ENCODE measurements around the gene CDK2AP2. TPM values are rescaled to one million over a fixed set of nuclear protein-coding genes. Genes with fewer than 3 reads are reported as not detected.

Gene CDK2AP2
- total RNA-seq, 1 donor from 2014 or later: 21.9 TPM

GRCh38 chr11:67521924-67522323 lies 14.0 kb upstream of the CDK2AP2 start:
- H3K9me3 Mint-ChIP-seq (ENCODE audit: unreplicated experiment): peaks cover 4% of the 10 kb centered on the region
- no peak overlapping the region for H3K4me3 Mint-ChIP-seq (ENCODE audit: unreplicated experiment)
- H3K36me3 Mint-ChIP-seq (ENCODE audit: unreplicated experiment): no peaks in the 10 kb centered on the region
- H3K27ac Mint-ChIP-seq (ENCODE audit: unreplicated experiment): no peak overlapping the region
- H3K4me1 Mint-ChIP-seq (ENCODE audit: low read depth, unreplicated experiment): peaks cover 3% of the 10 kb centered on the region
- H3K27me3 Mint-ChIP-seq (ENCODE audit: unreplicated experiment): peaks cover 9% of the 10 kb centered on the region
- no peak for DNase-seq
- TF ChIP-seq CTCF (IDR thresholded peaks at IDR 0.05; ENCODE audit: partially characterized antibody, unreplicated experiment): no peak

GRCh38 chr11:67520856-67521824 lies 13.2 kb upstream of the CDK2AP2 start:
- TF ChIP-seq CTCF (IDR thresholded peaks at IDR 0.05; ENCODE audit: partially characterized antibody, unreplicated experiment): no peak
- Mint-ChIP-seq H3K4me3 (ENCODE audit: unreplicated experiment) (no peak overlapping the region), H3K4me1 (ENCODE audit: low read depth, unreplicated experiment) (peaks cover 3% of the 10 kb centered on the region), H3K27ac (ENCODE audit: unreplicated experiment) (no peak overlapping the region), H3K9me3 (ENCODE audit: unreplicated experiment) (peaks cover 4% of the 10 kb centered on the region), H3K36me3 (ENCODE audit: unreplicated experiment) (no peaks in the 10 kb centered on the region), H3K27me3 (ENCODE audit: unreplicated experiment) (peaks cover 8% of the 10 kb centered on the region)
- DNase-seq: no peak

GRCh38 chr11:67519726-67520125 lies 11.8 kb upstream of the CDK2AP2 start:
- peaks cover 6% of the 10 kb centered on the region for H3K27me3 Mint-ChIP-seq (ENCODE audit: unreplicated experiment)
- no peak overlapping the region for H3K27ac Mint-ChIP-seq (ENCODE audit: unreplicated experiment)
- no peaks in the 10 kb centered on the region for H3K36me3 Mint-ChIP-seq (ENCODE audit: unreplicated experiment)
- H3K4me1 Mint-ChIP-seq (ENCODE audit: low read depth, unreplicated experiment): peaks cover 2% of the 10 kb centered on the region
- H3K9me3 Mint-ChIP-seq (ENCODE audit: unreplicated experiment): peaks cover 3% of the 10 kb centered on the region
- TF ChIP-seq CTCF (IDR thresholded peaks at IDR 0.05; ENCODE audit: partially characterized antibody, unreplicated experiment): no peak
- H3K4me3 Mint-ChIP-seq (ENCODE audit: unreplicated experiment): no peak overlapping the region
- DNase-seq: no peak

- no peaks in the 10 kb centered on the region for H3K36me3 Mint-ChIP-seq (ENCODE audit: unreplicated experiment)
- no peaks in the 10 kb centered on the region for H3K4me1 Mint-ChIP-seq (ENCODE audit: low read depth, unreplicated experiment)
- no peak overlapping the region for H3K27ac Mint-ChIP-seq (ENCODE audit: unreplicated experiment)
- TF ChIP-seq CTCF (IDR thresholded peaks at IDR 0.05; ENCODE audit: partially characterized antibody, unreplicated experiment): no peak
- no peak overlapping the region for H3K4me3 Mint-ChIP-seq (ENCODE audit: unreplicated experiment)
- DNase-seq: no peak
- H3K27me3 Mint-ChIP-seq (ENCODE audit: unreplicated experiment): peaks cover 9% of the 10 kb centered on the region
- H3K9me3 Mint-ChIP-seq (ENCODE audit: unreplicated experiment): no peaks in the 10 kb centered on the region
Measured at GRCh38 chr11:67517784-67518552, 10.0 kb upstream of the CDK2AP2 start.
